HS-5 (cell line): ENCODE results near the gene USP12.
"Not testable (repeated sequence)": the region's sequence is repeated elsewhere in the genome, so short reads cannot be mapped to it uniquely, and the experiment has no call there.

Experiments
- DNase-seq: peaks from one replicate; pipeline ENCODE4 v3.0.0-alpha.2; 2012; ENCODE audit warnings: low read depth

The USP12 gene

DNA sequence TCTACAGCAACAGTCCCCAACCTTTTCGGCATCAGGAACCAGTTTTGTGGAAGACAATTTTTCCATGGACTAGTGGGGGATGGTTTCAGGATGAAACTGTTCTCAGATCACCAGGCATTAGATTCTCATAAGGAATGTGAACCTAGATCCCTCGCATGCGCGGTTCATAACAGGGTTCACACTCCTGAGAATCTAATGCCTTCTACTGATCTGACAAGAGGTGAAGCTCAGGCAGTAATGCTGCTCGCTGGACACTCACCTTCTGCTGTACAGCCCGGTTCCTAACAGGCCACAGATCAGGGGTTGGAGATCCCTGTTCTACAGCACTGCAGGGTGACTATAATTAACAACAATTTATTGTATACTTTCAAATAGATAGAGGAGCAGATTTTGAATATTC, 21.9 kb downstream of the USP12 start:
- DNase-seq, result no peak

DNA sequence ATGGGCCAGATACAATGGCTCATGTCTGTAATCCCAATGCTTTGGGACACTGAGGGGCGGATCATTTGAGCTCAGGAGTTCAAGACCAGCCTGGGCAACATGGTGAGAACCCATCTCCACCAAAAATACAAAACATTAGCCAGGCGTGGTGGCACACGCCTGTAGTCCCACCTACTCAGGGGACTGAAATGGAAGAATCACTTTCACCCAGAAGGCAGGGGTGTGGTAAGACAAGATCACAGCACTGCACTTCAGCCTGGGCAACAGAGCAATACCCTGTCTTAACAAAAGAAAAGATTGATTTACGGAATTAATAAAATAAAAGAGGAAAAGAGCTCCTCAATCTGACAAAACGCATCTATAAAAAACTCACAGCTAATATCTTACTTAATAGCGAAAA, 22.7 kb downstream of the USP12 start:
- no peak for DNase-seq

DNA sequence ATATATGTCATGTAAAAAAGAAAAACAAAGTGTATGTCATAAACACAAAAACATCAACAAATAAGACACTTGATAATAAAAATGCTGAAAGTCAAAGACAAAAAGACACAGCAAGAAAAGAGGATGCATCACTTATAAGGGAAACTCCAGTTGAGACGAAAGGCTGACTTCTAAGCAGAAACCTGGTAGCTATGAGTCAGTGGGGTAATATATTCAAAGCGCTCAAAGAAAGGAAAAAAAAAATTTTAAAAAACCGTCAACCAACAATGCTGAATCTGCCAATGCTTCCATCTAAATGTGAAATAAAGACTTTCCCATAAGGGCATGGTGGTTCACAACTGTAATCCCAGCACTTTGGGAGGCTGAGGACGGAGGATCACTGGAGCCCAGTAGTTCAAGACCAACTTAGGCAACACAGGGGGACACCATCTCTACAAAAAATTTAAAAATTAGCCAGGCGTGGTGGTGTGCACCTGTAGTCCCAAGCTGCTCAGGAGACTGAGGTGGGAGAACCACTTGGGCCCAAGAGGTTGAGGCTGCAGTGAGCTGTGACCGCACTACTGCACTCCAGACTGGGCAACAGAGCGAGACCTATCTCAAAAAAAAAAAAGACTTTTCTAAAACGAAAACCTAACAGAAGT, 24.0 kb downstream of the USP12 start:
- DNase-seq, result no peak

DNA sequence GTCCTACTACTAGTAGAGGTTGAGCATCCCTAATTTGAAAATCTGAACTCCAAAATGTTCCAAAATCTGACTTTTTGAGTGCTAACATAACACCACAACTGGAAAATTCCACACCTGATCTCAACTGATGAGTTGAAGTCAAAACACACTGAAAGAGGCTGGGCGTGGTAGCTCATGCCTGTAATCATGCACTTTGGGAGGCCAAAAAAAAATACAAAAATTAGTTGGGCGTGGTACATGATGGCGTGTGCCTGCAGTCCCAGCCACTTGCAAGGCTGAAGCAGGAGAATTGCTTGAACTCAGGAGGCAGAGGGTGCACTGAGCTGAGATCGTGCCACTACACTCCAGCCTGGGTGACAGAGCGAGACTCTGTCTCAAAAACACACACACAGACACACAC, 29.9 kb downstream of the USP12 start:
- no peak for DNase-seq

DNA sequence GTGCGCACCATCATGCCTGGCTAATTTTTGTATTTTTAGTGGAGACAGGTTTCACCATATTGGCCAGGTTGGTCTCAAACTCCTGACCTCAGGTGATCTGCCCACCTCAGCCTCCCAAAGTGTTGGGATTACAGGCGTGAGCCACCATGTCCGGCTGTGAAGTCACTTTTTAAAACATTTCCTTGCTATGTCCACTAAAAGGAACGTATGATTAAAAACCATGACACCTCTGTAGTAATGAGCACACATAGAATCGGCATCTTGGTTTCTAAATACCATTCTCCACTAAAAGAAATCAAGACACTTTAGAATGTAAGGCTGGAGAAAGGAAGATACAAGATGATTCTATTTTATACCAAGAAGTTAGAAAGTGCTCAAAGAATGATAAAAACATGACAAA, 30.5 kb downstream of the USP12 start:
- not testable (repeated sequence) for DNase-seq

DNA sequence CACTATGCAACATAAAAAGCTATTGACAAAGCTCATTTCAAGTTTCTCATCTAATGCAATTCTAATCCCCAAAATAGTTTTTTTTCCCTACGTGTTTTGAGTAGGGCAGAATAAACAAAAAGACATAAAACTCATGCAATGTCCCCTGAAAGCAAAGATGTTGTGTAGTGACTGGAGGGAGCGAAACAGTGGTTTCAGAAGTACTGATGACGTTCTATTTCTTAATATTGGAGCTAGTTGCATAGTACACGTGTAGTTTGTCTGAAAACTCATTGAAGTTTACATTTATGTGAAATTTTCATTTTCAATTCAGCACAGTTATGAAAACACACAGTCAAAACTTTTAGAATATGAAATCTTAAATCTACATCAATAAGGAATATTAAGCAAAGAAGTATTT, 31.6 kb downstream of the USP12 start:
- no peak for DNase-seq

DNA sequence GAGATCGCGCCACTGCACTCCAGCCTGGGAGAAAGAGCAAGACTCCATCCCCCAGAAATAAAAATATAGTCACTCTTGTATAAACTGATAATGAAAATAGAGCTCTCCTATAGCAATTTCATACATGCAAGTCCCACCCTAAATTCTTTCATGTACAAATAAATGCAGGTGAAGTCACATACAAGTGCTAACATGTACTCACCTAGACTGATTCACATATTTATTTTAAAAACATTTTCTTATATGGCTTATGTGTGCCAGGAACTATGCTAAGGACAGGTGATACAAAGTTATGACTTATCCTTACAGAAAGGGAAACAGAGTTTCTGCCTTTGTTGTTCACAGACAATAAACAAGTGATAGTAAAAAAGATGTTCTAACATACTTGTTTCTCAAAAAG, 32.0 kb downstream of the USP12 start:
- no peak for DNase-seq

DNA sequence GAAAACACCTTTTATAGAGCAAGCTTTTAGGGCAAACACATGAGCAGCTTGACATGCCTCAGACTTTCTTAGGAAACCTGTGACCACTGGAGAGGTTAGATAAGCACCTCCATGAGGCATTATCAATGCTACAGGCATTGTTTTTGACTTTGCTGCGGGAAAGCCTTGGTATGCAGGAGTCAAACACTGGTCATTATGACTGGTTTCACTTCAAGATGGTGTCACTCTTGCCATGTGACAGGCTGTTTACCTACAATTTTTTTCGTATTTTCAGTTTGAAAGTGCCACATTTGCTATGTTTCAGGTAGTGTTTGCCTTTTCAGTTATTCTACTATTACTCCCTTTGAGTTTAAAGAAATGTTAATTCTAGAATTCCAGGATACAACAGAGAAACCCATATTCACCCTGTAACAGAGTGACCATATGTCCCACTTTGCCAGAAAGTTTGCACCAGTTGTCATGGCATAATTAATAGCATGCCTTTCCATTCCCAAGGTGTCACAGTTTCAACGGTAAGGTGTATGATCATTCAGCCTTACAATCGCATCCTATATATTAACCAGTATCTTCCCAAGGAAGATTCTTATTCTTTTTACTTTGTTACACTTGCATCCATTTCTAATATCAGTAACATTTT, 33.0 kb downstream of the USP12 start:
- no peak for DNase-seq

DNA sequence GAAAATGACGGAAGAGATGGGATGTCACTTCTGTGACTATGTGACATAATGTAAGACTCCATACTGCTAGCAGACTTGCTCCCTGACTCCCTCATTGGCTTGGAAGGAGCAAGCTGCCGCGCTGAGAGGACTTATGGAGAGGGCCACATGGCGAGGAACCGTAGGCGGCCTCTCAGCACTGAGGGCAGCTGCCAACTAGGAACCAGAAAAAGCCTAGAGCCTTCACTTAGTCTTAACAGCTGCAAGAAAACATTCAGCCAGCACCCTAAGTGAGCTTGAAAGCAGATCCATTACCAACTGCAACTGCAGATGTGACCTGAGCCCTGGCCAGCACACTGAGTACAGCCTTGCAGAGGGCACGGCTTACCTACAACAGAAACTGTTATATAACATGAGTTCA, 33.9 kb downstream of the USP12 start:
- DNase-seq, result no peak

DNA sequence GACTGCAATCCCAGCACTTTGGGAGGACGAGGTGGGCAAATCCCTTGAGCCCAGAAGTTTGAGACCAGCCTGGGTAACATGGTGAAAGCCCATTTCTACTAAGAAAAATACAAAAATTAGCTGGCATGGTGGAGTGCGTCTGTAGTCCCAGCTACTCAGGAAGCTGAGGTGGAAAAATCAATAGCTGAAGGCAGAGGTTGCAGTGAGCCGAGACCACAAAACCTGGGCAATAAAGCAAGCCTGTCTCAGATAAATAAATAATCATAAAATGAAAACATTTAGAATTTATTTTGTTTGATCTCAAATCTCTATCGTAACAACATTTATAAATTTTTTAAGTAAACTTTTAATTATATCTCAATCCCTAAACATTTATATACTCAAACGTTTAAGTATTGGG, 36.6 kb downstream of the USP12 start:
- DNase-seq, result no peak

DNA sequence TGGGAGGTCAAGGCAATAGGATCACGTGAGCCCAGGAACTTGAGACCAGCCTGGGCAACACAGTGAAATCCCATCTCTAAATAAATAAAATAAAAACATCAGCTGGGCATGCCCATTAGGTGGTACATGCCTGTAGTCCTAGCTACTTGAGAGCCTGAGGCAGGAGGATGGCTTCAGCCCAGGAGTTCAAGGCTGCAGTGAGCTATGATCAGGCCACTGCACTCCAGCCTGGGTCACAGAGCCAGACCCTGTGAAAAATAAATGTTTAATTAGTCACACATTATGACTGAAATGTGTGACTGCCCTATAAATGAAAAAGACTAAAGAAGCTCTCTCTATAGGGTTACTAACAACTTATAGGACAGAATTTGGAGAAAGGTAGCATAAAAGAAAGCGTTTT, 37.7 kb downstream of the USP12 start:
- DNase-seq, result no peak

DNA sequence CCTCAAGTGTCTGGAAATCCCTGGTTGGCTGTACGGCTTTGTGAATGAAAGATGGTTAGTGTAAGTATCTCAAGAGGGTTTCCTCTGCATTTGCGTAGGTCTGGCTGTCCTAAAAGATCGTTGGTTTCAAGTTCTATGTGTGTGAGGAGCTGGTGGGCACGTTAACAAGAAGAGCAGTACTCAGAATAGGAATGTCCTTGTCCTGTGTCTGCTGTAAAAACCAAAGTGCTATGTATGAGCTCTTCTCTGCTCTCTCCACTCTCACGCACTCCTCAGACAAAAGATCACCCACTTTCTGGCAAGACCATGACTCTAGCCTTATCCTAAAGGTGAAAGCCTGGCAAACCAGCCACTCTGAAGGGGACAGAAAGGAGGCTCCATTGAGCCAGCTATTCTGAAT, 39.1 kb downstream of the USP12 start:
- no peak for DNase-seq

DNA sequence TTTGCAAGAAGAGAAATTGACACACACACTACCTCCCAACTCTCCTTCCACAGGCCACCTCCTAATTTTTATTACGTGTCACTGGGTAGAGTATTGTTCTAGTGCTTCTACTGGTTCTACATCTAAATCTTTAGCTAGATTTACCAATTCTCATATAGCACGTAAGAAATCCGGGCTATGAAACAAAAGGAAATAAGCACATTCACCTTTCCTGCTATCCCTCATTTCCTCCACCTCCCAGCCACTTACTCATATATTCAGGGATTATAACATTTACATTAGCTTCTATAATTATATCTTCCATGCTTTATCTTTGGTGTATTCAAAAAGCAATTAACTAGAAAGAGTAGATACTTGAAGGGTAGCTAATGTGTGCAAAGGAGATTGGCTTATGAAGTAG, 39.7 kb downstream of the USP12 start:
- no peak for DNase-seq

DNA sequence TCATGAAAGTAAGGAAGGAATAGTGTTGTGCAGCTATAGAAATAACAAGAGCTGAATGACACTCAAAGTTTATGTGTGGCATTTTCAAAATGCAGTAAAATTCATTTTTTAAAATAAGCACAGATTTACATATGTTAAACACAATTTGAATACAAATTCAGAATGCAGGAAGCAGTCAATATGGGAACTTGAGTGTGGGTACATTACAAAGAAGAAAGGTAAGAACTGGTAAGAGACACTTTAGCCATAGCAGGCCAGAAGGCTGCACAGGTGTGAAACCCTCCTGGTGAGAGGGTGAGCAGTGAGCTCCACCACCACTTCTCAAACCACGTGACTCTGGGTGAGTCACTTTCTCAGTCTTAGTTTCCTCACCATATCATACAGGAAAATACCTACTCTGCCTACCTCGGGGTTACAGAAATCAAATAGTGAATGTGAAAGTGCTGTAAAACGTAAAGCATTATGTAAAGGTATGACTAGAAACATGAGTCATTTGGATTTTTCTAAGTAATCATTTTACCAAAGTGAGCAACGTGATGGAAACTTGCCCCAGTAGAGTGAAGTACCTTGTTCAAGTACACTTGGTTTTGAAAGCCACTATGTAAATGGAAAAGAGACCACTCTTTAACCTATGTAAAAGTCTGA, 40.5 kb downstream of the USP12 start:
- no peak for DNase-seq

DNA sequence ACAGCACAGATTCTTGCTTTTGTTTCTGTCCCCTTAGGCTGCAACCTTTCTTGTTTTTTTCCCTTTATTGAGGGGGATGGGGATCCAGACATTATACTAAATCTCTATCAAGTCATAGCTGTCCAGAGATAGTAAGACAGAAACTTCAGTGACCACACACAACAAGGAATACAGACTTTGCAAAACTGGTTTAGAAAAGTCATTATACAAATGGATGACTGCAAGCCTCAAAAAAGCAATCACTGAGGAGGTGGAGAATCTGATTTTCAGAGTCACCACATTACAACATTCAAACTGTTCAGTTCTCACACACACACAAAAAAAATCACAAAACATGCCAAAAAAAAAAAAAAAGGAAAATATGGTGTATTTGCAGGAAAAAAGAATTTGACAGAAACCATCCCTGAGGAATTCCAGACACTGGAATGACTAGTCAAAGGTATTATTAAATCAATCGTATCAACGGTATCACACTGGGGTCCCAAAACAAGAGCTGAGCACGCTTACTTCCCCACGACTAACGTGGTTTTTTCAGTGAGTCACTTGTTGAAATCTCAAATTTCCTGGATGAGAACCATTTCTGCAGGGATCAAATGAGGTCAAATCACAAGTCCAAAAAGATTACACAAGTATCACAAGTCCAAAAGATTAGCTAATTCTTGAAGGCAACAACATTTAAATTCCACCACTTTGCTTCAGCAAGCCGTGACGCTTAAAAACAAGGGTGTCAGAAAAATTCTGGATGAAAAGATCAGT, 41.2 kb downstream of the USP12 start:
- DNase-seq, result no peak

DNA sequence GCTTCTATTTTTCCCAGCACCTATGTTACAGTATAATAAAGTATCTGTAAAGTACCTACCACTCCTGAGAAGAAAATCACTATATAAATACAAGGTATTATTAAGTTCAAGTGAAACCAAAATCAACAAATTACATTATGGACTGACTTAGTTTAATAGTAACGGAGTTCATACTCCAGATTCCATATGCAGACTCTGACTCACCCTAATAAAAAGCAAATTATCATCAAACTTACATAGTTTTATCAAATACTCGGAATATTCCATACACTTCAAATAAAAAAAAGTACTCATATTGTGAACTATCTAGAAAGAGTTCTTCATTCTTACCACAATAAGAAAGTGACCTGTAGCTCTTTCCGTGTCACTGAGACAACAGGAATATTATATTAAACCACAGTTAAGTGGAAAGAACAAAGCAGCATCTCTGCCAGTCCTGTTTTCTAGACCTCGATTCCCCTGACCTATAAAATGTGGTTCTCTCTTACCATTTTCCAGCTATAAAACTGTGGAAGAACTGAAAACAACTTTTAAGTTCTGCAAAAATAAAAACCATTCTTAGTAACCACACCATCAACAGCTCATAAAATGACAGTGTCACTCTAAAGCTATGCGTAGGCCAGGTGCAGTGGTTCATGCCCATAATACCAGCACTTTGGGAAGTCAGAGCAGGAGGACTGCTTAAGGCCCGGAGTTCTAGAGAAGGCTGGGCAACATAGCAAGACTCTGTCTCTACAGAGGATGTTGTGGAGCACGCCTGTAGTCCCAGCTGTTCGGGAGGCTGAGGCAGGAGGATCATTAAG, 42.6 kb downstream of the USP12 start:
- no peak for DNase-seq

DNA sequence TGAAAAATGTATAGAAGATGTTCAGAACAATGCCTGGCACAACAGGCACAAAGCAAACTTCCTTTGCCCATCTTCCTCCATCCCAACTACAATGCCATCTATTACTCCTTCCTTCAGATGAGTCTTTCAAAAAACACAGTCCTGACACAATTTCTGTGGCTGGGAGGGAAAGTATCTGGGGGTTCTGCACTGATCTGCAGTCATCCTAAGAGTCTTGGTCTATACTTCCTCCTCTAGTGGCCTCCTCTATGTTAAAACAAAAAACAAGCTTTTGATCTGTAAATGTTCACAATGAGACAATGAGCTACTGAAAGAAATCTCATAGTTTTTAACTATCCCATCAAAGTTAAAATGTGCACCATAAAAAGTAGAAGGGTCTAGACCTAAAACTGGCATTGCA, 44.8 kb downstream of the USP12 start:
- no peak for DNase-seq

DNA sequence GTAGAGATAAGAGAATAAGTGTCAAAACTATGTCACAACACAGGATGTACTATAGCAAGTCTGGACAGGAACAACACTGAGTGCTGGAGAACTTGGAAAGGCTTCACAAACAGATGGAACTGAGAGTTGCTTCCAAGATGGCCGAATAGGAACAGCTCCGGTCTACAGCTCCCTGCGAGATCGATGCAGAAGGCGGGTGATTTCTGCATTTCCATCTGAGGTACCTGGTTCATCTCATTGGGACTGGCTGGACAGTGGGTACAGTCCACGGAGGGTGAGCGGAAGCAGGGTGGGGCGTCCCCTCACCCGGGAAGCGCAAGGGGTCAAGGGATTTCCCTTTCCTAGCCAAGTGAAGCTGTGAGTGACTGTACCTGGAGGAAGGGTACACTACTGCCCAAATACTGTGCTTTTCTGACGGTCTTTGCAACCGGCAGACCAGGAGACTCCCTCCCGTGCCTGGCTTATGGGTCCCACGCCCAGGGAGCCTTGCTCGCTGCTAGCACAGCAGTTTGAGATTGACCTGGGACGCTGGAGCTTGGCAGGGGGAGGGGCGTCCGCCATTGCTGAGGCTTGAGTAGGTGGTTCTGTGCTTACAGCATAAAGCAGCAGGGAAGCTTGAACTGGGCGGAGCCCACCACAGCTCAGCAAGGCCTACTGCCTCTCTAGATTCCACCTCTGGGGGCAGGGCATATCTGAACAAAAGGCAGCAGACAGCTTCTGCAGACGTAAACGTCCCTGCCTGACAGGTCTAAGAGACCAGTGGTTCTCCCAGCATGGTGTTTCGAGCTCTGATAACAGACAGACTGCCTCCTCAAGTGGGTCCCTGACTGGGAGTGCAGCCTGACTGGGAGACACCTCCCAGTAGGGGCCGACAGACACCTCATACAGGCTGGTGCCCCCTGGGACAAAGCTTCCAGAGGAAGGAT, 46.0 kb downstream of the USP12 start:
- DNase-seq, result no peak

DNA sequence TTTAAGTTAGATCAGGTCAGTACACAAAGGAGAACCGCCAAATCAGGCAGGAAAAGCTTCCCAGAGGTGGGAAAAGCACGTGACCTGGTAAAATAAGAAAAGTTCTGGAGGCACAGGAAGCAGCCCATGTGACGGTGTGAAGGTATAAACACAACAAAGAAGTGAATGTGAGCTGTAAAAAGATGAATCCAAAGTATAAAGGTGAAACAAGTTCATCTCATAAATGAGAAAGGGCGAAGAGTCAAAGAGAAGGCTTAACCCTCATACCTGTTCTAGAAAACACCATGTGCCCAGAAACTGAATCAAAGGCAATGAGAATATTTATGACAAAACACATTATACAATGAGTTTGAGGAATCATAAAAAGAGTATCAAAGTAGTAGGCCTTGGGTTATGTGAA, 47.0 kb downstream of the USP12 start:
- DNase-seq, result no peak

DNA sequence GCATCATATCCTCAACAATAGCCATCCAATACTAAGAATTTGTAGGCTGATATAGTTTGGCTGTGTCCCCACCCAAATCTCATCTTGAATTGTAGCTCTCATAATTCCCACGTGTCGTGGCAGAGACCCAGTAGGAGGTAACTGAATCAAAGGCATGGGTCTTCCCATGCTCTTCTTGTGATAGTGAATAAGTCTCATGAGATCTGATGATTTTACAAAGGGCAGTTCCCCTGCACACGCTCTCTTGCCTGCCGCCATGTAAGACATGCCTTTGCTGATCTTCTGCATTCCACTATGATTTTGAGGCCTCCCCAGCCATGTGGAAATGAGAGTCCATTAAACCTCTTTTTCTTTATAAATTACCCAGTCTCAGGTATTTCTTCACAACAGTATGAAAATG, 48.2 kb downstream of the USP12 start:
- DNase-seq, result not testable (repeated sequence)

DNA sequence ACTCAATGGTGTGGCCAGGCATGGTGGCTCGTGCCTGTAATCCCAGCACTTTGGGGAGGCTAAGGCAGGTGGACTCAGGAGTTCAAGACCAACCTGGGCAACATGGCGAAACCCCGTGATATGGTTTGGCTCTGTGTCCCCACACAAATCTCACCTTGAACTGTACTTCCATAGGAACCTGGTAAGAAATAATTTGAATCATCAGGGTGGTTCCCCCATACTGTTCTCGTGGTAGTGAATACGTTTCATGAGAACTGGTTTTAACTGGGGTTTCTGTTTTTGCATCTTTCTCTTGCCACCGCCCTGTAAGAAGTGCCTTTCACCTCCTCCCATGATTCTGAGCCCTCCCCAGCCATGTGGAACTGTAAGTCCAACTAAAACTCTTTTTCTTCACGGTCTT, 49.6 kb downstream of the USP12 start:
- DNase-seq, result no peak
